GM19372 (cell line): ENCODE data around the gene ACTN1.

Source experiments
- ATAC-seq: cut with Tn5 transposase; IDR thresholded peaks from one replicate; pipeline ENCODE4 v1.9.1; 2021; ENCODE audit warnings: mild to moderate bottlenecking, low read depth, moderate library complexity; ENCODE audit not compliant: unreplicated experiment

Gene ACTN1

DNA sequence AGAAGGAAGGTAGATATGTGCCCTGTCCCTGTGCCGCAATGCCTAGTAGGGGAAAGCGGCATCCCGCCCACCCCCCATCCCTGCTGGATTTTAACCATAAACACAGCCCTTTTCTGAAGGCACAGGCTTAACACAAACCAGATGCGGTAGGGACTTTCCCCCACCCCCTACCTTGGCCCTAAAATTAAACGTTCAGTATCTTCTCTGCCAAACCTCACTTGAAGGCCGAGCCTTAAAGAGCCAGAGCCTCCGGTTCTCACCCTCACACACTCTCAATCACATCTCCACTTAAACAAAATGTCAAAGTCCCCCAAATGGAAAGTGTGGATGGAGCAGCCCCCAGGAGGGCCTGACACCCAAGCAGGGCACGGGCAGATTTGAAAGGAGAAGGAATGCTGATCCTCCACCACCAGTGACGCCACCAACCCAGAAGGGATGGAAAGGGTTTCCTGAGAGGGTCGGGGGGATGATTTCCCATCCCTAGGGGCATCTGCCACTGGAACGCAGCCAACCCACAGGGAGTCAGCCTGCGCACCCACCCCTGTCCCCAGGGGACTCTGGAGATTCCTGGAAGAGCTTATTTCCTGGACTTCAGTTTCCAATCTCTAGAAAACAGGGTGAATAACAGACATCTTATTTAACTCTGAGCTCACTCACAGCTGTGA lies 26.4 kb downstream of the ACTN1 start:
- ATAC-seq: no peak

DNA sequence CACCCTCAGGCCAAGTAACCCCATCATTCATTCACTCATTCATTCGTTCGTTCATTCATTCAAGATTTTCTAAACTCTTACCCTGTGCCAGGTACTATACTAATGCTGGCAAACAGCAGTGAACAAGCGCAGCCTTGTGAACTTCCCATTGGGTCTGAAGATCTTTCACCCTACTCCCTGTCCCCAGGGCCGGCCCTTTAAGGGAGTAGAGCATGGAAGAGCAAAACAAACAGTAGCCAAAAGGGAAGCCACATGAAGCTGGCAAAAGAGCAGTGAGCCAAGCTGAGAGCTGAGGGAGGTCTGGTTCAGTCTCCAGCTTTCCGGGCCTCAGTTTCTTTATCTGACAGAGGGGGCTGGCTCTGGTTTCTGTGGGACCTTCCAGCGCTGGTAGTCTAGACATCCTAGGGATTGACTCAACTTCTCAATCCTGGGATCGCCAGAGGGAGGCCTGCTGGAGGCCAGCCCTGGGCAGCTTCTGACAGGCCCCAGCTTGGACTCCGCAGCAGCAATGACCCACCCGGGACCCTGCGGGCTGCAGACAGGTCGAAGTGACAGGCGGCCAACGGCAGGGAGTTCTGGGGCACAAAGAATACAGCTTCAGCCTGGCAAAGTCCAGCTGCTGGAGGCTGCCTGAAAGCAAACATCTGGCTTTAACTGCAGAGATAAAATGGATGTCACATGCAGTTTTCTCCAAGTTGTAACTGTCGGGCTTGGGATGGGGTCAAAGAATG lies 27.1 kb downstream of the ACTN1 start:
- ATAC-seq: no peak

DNA sequence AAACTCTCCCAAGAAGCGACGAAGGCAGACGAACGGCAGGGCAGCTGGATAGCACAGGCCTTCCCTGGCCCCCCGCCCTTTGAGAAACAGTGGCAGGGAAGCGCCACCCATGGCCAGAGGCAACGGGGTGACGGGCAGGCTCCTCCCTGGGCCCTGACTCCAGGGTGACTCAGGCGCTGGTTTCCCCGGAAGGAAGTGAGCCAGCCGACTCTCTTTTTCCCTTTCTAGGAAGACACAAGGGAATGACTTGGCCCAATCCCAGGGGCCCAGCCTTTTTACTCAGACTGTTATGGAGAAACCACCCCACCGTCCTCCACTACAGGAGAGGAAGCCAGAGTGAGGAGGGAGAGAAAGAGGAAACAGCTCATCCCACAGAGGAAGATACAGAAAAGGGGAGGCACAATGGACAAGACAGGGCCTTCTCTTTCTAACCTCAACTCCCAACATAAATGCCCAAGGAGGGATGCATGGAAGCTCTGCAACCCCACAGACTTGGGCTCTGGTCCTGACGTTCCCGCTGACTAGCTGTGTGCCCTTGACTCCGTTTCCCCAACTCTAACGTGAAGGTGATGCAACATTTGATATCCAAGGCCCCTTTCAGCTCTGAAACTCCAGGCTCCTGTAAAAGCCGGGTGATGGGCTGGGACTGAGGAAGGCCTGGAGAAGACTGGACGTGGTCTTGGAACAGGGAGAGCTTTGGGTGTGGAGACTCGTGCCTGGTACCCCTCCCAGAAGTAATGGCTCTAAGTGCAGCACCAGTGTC lies 27.9 kb downstream of the ACTN1 start:
- ATAC-seq: no peak

DNA sequence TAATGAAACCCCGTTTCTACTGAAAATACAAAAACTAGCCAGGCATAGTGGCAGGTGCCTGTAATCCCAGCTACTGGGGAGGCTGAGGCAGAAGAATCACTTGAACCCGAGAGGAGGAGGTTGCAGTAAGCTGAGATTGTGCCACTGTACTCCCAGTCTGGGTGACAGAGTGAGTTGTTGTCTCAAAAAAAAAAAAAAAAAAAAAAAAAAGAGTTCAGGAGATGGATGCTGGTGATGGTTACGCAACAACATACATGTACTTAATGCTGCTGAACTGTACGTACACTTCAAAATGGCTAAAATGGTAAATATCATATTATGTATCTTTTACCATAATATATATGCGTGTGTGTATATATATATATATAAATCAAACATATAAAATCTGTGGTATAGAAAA lies 29.0 kb downstream of the ACTN1 start:
- ATAC-seq: no peak

DNA sequence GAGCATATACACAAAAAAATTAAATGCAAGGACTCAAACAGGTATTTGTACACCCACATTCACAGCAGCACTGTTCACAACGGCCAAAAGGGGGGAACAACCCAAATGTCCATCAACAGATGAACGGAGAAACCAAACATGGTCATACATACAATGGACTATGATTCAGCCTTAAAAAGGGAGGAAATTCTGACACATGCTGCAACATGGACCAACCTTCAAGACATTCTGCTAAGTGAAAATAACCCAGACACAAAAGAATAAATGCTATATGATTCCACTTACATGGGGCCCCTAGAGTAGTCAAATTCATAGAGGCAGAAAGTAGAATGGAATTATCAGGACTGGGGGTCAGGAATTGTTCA lies 29.5 kb downstream of the ACTN1 start:
- ATAC-seq: no peak

DNA sequence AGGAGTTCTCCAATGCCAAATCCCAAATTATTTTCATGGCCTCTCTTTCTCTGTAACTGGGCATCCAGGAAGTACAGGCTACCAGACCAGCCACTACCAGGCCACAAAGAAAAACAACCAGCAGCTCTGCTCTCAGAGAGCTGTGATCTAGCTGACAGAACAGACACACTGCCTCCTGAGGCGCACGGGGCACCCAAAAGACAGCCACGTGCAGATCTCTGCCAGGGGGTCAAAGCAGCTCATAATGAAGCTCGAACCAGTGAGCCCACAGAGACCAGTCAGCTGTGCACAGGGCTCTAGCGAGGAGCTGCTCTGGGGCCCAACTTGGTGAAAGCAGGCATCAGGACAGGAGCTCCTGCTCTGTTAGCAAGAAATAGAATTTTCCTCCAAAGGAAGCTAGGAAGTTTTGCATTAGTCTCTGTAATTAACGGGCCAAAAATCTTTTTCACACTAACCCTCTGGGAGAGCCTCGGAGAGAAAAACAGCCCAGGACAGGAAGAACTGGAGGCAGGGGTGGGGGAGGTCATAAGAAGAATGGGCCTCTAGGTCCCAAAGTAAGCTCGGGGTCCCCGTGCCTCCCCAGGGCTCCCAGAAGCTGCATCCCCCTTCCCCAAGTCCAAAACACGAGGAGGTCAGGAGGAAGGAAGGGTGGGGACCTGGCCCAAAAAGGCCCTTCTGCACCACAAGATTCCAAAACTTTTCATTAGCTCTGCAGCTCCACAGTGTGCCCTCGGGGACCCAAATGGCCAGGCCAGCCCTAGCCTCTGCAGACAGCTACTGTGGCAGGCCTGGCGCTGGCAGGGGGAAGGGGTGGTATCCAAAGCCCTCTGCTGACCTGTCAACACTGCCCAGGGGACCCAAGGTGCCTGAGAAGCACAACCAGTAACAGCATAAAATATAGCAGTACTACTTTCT lies 30.2 kb downstream of the ACTN1 start:
- ATAC-seq: no peak

DNA sequence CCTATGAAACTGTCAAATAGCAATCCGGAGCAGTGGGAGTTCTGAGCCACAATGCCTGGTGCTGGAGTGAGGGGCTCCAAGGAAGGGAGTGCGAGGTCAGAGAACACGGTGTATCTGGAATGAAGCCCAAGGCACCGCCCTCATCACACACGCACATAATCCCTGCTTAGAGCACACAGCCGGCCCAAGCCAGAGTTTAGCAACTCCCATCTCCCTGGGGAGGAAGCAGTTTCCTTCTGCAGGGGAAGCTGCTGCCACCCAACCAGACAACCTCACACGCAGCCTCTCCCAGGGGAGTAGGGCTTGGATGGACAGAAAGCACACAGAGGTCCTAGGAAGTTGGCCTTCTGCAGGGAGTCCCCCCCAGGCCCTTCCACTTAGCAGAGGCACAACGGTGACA lies 31.3 kb downstream of the ACTN1 start:
- no peak for ATAC-seq

DNA sequence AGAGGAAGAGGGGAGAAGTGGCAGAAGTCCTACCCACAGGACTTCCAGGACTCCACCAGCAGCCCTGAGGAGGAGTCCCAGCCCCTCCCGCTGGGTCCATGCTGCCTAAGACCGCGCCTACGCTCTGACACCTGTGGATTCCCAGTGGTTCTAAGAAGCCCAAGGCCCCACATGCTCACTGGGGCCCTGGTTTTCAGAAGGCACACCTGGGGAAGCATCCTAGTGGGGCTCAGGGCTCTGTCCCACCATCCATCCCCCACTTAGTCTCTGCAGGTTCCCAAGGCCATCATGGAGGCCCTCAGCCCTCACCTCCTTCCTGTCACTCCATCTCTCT lies 32.6 kb downstream of the ACTN1 start:
- ATAC-seq: no peak

DNA sequence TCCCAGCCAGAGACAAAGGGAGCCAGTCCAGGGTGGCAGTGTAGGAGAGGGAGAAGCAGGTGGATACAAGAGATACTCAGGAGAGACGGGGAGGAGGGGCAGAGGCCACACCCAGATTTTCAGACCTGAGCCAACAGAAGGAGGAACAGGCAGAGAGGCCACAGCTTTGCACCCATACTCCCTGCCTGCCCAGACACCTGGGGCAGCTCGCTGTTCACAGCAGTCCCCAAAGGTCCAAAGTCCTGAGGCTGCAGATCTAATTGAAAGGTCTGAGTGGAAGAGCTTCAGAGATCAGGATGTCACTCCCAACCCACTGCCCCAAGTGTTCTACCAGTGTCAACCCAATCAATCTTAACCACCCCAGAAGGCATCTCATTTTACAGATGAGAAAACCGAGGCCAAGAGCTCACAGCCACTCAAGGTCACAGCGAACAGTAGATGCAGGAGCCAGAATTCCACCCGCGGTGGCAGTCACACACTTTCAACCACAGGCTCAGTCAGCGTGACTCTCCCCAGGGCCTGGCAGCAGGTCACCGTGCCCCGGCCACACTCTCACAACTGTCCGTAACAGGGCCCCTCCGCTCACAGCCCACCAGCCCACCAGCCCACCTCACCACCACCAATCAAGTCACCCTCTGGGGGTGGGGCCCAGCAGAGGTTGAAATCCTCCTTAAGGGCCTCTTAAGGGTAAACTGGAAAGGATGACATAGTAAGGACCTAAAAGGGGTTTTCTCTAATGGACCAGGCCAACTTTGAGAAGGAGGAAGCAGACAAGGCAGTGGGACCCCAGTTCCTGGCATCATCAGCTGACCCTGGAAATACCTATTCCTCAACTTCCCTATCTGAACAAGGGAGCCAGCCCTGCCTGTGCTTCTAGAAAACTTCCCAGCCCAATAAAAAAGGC lies 33.3 kb downstream of the ACTN1 start:
- no peak for ATAC-seq

DNA sequence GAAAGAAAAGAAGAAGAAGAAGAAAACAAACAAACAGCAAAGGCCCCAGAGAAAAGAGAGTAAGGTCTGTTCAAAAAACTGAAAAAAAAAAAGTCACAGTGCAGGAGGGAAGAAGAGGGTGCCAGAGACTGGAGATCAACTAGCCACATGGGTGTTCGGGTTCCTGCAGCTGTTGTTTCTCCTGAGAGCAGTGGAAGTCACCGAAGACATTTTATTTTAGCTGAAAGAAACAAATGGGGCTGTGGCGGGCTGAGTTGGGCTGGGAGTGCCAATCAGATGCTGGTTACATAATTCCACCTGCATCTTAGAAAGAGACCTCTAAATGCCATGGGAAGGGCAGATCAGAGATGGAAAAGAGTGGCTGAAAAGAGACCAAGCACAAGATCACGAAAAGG lies 33.9 kb downstream of the ACTN1 start:
- no peak for ATAC-seq

DNA sequence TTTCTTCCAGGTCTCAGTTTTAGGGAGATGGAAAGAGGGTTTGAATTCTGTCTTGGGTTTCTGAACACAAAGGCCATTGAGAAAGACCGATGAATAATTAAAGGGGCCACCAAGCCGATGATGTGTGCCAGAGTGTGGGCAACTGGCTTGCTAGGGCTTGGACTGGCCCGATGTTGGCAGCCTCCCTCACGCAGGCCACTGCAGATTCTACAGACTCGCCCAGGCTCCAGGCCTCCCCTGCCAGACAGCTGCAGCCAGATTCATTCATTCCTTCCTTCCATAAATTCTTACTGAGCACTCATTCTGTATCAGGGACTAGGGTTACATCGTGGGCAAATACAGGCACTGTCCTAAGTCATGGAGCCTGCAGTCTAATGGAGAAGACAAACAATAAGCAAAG lies 34.9 kb downstream of the ACTN1 start:
- ATAC-seq: no peak

DNA sequence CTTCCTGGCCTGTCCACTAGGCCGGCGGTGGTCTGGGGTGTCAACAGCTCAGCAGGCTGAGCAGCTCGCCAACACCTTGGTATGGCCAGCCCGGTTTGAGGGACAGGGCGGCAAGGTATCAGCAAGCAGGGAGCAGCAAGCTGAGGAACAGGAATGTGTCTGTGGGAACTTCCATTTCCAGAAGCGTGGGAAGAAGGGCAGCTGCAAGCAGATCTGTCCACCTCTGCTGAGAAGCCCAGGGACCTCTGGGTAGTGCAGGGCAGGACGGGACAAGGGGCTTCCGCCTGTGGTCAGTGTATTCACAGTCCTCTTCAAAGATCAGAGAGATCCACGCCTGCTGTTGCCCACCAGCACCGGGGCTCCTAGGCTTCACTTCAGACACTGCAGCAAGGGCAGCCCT lies 36.0 kb downstream of the ACTN1 start:
- ATAC-seq: no peak

DNA sequence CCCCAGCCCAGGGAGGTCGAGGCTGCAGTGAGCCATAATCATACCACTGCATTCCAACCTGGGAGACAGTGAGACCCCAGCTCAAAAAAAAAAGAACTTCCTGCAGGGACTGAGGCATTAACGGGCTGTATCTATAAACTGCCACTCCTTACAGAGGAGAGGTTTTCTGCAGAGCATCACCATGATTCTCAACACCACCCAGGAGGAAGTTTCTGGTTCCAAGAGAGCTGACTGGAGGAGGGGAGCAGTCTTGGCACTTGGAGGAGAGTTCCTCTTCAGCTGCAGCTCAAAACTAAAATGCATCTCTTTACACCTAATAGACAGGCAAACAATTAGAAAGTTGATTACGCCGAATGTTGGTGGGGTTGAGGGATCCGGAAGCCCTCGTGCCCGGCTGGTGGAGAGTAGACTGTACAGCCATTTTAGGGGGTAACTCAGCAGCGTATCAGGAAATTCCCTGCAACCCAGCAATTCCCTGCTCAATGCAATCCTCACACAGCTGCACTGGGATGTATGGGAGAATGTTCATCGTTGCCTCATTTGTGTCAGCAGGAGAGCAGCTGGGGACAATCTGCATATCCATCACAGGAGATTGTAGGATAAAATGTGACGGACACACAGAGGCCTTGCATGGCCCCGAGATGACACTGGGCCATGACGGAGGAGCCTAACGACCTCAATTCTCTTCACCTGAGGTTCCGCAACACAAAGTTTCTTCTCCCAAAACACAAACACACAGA lies 36.6 kb downstream of the ACTN1 start:
- no peak for ATAC-seq

DNA sequence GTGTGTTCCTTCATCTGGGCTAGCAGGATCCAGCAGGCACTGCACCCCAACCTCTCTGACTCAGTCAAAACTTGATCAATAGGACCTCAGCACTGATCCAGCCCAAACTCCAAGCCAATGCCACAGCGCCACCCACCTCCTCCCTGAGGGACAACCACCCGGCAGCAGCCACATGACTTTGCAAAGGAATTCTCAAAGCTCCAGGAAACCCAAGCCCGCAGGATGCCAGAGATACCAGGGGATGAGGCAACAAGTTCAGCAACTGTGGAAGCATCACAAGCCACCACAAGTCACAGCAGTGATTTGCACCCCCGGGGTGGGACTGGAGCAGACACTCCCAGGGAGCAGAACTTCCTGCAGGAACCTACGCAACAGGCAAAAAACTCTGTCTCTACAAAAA lies 37.3 kb downstream of the ACTN1 start:
- no peak for ATAC-seq

DNA sequence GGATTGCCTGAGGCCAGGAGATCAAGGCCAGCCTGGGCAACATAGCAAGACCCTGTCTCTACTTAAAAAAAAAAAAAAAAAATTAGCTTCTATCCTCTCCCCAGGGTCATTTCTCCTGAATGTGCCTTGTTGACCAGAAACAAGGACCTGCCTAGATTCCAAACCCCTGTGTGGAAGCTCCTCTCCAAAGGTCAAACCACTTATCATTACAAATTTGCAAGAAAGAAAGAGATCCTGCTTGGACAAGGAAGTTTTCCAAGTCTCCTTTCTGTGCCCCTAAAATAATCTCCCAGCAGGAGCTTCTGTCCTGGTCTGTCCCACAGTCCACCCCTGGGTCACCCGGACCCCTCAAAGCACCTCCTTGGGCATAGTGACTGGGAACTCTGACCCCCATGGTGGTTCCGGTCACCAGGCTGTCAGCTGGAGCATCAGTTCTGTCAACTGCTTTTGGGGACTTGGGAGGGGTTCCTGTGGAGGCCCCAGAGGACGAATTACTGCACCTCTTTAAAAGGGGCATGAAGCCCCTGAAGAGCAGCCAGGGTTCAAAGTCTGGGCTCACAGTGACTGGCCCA lies 38.4 kb downstream of the ACTN1 start:
- ATAC-seq: no peak

DNA sequence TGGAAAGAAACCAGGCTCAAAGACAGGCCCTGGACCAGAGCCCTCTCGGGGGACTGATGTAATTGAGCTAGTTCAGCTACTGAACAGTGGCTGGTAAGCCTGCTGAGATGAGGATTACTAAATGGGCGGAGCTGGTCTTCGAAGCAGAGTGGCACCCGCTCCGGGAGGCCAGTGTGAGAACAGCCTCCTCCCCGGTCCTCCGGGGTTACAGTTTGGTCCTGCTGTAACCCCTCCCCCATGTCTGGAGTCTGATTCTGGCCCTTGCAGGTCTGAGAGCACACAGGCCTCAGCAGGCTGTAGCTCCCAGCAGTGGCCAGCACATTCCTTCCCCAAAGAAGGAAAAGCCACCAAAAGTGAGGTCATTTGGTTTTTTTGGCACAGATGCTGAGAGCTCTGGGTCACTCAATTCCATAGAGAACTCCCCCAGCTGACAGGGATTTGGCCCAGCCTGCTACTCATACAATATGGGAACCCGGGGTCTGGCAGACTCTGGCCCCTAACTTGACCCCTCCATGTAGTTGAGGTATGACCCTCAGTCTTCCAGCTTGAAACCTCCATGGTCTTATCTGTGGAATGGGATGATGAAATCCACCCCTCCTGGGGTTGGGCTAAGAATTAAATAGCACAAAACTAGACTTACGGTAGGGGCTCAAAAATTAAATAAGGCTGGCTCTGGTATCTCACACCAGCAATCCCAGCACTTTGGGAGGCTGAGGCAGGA lies 39.0 kb downstream of the ACTN1 start:
- ATAC-seq: no peak

DNA sequence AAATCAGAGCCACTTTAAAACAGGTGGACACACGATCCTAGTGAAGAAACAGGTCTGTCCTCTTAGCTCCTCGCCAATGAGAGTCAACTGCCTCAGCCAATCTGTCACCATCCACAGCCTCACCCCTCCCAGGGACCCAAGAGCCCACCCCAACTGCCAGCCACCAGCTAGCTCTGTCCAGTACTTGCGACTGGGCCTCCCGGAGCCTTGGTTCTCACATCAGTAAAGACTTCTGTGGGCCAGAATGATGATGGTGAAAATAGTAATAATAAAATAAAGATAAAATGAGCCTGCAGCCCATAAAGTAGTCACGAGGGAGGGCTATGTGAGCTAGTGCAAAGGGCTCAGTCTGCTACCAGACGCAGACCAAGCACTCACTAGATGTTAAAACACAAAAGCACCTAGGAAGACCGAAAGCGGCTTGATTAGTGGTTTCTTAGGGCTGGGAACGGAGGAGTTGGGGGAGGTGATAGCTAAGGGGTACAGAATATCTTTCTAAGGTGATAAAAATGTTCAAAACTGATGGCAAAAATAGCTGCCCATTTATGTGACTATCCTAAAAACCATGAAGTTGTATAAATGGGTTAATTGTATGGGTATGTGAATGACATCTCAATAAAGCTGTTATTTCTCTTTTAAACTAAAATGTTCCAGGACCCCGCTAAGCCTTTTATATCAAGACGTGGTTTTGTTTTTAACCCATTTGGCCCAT lies 39.8 kb downstream of the ACTN1 start:
- ATAC-seq: no peak
